Ovary (tissue), 9 donors: ENCODE data around the gene NES. TPM values are rescaled to one million over a fixed set of nuclear protein-coding genes. Genes with fewer than 3 reads are reported as not detected.

Experiments used
- DNase-seq, 5 donors: peaks; one replicate each; pipeline ENCODE4 v3.0.0-alpha.2; 2019 to 2020
- H3K27ac ChIP-seq, 2 donors: fragments of 200-600 bp; one replicate each; pipeline versions ENCODE4 v1.5.1 to v1.8.0; 2019 to 2022
- H3K27me3 ChIP-seq: fragments of 200-600 bp; one replicate; pipeline ENCODE4 v1.8.0; 2022
- H3K36me3 ChIP-seq: fragments of 200-600 bp; sonication (generic); one replicate; pipeline ENCODE4 v1.5.1; 2019
- H3K4me1 ChIP-seq: one replicate; pipeline ENCODE4 v1.8.1; 2013; ENCODE audit warnings: mild to moderate bottlenecking, moderate library complexity; ENCODE audit not compliant: insufficient read depth
- H3K4me3 ChIP-seq: fragments of 200-600 bp; sonication (generic); one replicate; pipeline ENCODE4 v1.5.1; 2017
- H3K9me3 ChIP-seq, 2 donors: fragments of 200-600 bp in 1 of 2; sonication (generic) in 1 of 2; one replicate each; pipeline versions ENCODE4 v1.5.1 to v1.8.1; 2013 to 2019; ENCODE audit warnings: mild to moderate bottlenecking in 1 of 2, moderate library complexity in 1 of 2
- EP300 ChIP-seq: sonication (generic); formaldehyde crosslinking; IDR thresholded peaks from one replicate; pipeline ENCODE4 v1.6.1; 2017; ENCODE audit warnings: antibody characterized with exemption
- POLR2A ChIP-seq: fragments of 450-650 bp; IDR thresholded peaks from one replicate; pipeline ENCODE4 v1.6.1; 2017; ENCODE audit warnings: antibody characterized with exemption, mild to moderate bottlenecking, moderate library complexity
- WGBS, 3 donors: extraction: QIAGEN DNeasy Blood & Tissue Kit in 1 of 3; methylation state at CpG; one replicate each; pipeline versions ENCODE4 v1.1.5 to v1.1.7; 2013 to 2017; 5-methylcytosine and 5-hydroxymethylcytosine counted together
- intact Hi-C, 4 donors: fragments of 100-400 bp; cut with DNase I; formaldehyde crosslinking; loops; one replicate each; pipeline versions ENCODE4 v1.11.0 to v1.15.1; 2022 to 2023
- polyA plus RNA-seq, 2 donors: library from polyadenylated mRNA; stranded (reverse); fragments of 200-250 nt in 1 of 2; fragments of 350-450 nt in 1 of 2; fragmentation: Illumina TruSeq in 1 of 2; extraction: RNeasy Lipid Tissue Mini Kit (QIAGEN cat#74804) in 1 of 2; gene quantifications; one replicate each; pipeline ENCODE4 v1.2.3, GENCODE V29; 2013 to 2014
- total RNA-seq, 7 donors: library from RNA; depleted of rRNA in 2 of 7; stranded (reverse); fragments of >200 nt in 2 of 7; fragmentation: NEBNext Ultra II Directional in 3 of 7; extraction: Animal tissue kit (Norgen Biotek cat#: 25700) in 3 of 7; gene quantifications; one replicate each; pipeline versions ENCODE4 v1.1.0 to v1.2.4, GENCODE V29; 2016 to 2023
- TF ChIP-seq, protein P1 (sequence below), 3 donors: fragments of 450-650 bp in 2 of 3; fragments of 200-600 bp in 1 of 3; IDR thresholded peaks; one replicate each; pipeline versions ENCODE4 v1.5.1 to v1.8.0; 2016 to 2022; ENCODE audit warnings: antibody characterized with exemption in 3 of 3, mild to moderate bottlenecking in 1 of 3
- donor health status: DM: no; HTN: no; CAD: no; lungs with moderate emphysema.
- donor health status: DM: no; HTN: no; CAD: no.
- donor health status: Bipolar disorder and iron deficiency.
- donor health status: DM: yes; HTN: yes; CAD: no.
- donor health status: DM: no; HTN: no; CAD: no.
- donor health status: DM: yes; HTN: yes; CAD: no.

NES gene
- total and polyA plus RNA-seq, 9 donors, result 3.5 to 32.9 (median 11.3) TPM

DNA sequence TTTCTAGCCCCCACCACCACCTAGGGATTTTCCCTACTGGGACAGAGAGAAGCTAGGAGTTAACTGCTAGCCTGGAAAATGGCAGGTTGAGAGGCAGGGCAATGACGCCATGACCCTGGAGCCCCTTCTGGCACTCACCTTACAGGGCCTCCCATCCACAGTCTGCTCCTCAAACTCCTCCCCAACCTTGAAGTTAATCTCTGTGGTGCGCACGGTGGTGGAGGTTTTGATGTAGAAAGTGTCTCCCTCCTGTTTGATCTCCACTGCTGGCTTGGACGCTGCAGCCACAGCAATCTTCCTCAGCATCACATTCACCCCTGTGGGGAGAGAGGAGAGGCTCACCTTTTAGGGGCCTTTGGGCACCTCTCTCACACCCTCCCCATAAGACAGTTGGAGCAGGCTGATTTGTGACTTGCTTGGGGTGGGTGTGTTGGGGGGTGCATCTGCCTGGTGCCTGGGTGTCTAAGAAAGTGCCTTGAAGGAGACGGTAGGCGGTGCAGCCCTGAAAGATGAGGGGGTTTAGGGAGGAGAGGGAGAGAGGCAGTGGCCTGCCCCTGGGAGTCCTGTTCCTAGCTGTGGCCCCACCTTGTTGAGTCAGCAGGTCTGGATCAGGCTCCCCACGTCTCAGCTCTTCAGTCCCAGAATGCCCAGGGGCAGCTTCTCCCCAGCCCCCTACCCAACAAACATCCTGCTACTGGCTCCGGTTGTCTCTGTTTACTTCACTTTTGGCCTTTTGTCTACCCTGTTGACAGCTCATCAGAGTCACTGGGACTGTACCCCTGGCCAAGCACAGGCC lies 23.7 kb upstream of the NES start:
- H3K4me1 ChIP-seq, result peaks cover 7% of the 10 kb centered on the region
- no peak for DNase-seq
- no peaks in the 10 kb centered on the region for H3K27me3 ChIP-seq
- intact Hi-C loops, result loop anchor here in 1 of 4 donors (10.0 kb wide), 1 partner anchor 184 kb away; no protein-coding TSS in a partner anchor
- WGBS, 3 donors, result 79 to 86% (median 83%) methylated on average over 8 of the region's 8 CpGs
- no peaks in the 10 kb centered on the region for H3K36me3 ChIP-seq
- H3K27ac ChIP-seq, result no peak overlapping the region
- no peak overlapping the region for H3K4me3 ChIP-seq
- TF ChIP-seq EP300 (no peak), POLR2A (no peak)
- TF ChIP-seq, protein P1, sequence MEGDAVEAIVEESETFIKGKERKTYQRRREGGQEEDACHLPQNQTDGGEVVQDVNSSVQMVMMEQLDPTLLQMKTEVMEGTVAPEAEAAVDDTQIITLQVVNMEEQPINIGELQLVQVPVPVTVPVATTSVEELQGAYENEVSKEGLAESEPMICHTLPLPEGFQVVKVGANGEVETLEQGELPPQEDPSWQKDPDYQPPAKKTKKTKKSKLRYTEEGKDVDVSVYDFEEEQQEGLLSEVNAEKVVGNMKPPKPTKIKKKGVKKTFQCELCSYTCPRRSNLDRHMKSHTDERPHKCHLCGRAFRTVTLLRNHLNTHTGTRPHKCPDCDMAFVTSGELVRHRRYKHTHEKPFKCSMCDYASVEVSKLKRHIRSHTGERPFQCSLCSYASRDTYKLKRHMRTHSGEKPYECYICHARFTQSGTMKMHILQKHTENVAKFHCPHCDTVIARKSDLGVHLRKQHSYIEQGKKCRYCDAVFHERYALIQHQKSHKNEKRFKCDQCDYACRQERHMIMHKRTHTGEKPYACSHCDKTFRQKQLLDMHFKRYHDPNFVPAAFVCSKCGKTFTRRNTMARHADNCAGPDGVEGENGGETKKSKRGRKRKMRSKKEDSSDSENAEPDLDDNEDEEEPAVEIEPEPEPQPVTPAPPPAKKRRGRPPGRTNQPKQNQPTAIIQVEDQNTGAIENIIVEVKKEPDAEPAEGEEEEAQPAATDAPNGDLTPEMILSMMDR (IDR thresholded peaks at IDR 0.05), result no peak
- no peaks in the 10 kb centered on the region for H3K9me3 ChIP-seq

DNA sequence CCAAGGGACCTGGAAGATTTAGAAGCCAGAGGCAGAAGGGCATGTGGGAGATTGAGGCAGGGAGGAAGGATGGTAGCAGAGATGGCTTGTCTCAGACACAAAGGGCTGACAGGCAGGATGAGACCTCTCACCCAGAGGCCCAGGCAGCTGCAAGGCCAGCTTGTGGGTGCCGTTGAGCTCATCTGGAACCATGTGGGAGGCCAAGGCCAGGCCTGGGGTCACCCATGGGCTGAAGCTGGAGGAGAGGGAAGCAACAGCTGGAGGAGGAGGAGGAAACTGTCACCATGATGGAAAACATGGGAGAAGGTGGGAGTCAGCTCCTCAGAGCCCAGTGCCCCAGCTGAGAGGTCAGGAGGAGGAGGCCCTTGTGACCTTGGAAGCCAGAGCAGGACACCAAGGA lies 21.8 kb upstream of the NES start:
- H3K27me3 ChIP-seq, result no peaks in the 10 kb centered on the region

GRCh38 chr1:156697481-156697880 lies 20.3 kb upstream of the NES start:
- Histone ChIP-seq H3K9me3 (no peaks in the 10 kb centered on the region), H3K27me3 (no peaks in the 10 kb centered on the region), H3K4me1 (no peaks in the 10 kb centered on the region), H3K27ac (no peak overlapping the region), H3K4me3 (no peak overlapping the region), H3K36me3 (no peaks in the 10 kb centered on the region)
- DNase-seq, result no peak
- intact Hi-C loops, result loop anchor here in 1 of 4 donors (10.0 kb wide), 1 partner anchor 167 kb away; the partner anchor contains the start of gene NTRK1
- WGBS, 3 donors, result 68 to 77% (median 72%) methylated on average over 8 of the region's 8 CpGs
- no peak for TF ChIP-seq POLR2A
- TF ChIP-seq, protein P1 (IDR thresholded peaks at IDR 0.05), result no peak
- TF ChIP-seq EP300, result no peak

More for the DNA sequence above, 21.8 kb upstream of the NES start:
- DNase-seq, result no peak
- Histone ChIP-seq H3K36me3 (no peaks in the 10 kb centered on the region), H3K4me1 (no peaks in the 10 kb centered on the region), H3K9me3 (no peaks in the 10 kb centered on the region), H3K27ac (no peak overlapping the region), H3K4me3 (no peak overlapping the region)
- intact Hi-C loops, result loop anchor here in 1 of 4 donors (10.0 kb wide), 1 partner anchor 166 kb away; the partner anchor contains the start of gene NTRK1
- TF ChIP-seq, protein P1 (IDR thresholded peaks at IDR 0.05), result no peak
- no peak for TF ChIP-seq POLR2A
- no peak for TF ChIP-seq EP300
- 0 to 10% (median 8%) methylated on average over 1 of the region's 1 CpG for WGBS, 3 donors

DNA sequence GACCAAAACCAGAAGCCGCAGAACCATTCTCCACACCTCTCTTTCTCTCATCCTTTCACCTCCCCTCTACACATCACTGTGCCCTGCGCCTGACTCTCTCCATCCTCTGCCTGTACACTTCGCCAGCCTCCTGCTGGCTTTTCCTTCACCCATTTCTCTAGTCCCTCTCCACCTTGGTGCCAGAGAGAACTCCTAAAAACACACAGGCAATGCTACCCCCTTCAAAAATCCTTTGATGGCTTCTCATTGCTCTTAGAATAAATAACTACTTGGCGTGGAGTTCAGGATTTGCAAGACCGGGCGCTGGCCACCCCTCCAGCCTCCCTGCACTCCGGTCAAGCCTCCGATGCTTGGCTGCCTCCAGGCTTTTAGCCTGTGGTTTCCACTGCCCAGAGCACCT lies 19.5 kb upstream of the NES start:
- H3K4me3 ChIP-seq, result no peak overlapping the region
- TF ChIP-seq POLR2A (no peak), EP300 (no peak)
- TF ChIP-seq, protein P1 (IDR thresholded peaks at IDR 0.05), result no peak
- DNase-seq, result no peak
- H3K36me3 ChIP-seq, result no peaks in the 10 kb centered on the region
- no peaks in the 10 kb centered on the region for H3K9me3 ChIP-seq
- WGBS, 3 donors, result 89 to 90% (median 90%) methylated on average over 8 of the region's 8 CpGs
- no peaks in the 10 kb centered on the region for H3K27me3 ChIP-seq
- no peak overlapping the region for H3K27ac ChIP-seq
- no peaks in the 10 kb centered on the region for H3K4me1 ChIP-seq
- intact Hi-C loops, result loop anchor here in 1 of 4 donors (10.0 kb wide), 1 partner anchor 168 kb away; the partner anchor contains the start of gene NTRK1
